Kidney glomerular epithelial cell (primary cell): Measurements from ENCODE around the gene CENATAC.
"Not testable (repeated sequence)": the region's sequence is repeated elsewhere in the genome, so short reads cannot be mapped to it uniquely, and the experiment has no call there.

Experiments
- DNase-seq: peaks from one replicate; lab custom pipeline; 2025; lab: John Stamatoyannopoulos, UW

Gene CENATAC

GRCh38 chr11:119026970-119027369, 29.0 kb downstream of the CENATAC start:
- no peak for DNase-seq

GRCh38 chr11:119027561-119028345, 29.8 kb downstream of the CENATAC start:
- no peak for DNase-seq

GRCh38 chr11:119028346-119029068, 30.6 kb downstream of the CENATAC start:
- DNase-seq: no peak

- no peak for DNase-seq
These were observed 31.1 kb downstream of the CENATAC start for GRCh38 chr11:119029069-119029339.

- DNase-seq: peak; percentile 93
These were observed 31.5 kb downstream of the CENATAC start for GRCh38 chr11:119029340-119030028.

- no peak for DNase-seq
These were observed 32.0 kb downstream of the CENATAC start for GRCh38 chr11:119030029-119030328.

GRCh38 chr11:119030329-119031047, 32.5 kb downstream of the CENATAC start, which contains the start of gene SLC37A4:
TSS of gene SLC37A4 (minus strand) at chr11:119030877.
- peak; percentile 94 for DNase-seq

GRCh38 chr11:119031912-119032280, 34.0 kb downstream of the CENATAC start:
- no peak for DNase-seq

- DNase-seq: not testable (repeated sequence)
These were observed 35.5 kb downstream of the CENATAC start for GRCh38 chr11:119033421-119033820.

- DNase-seq: no peak
These were observed 36.9 kb downstream of the CENATAC start for GRCh38 chr11:119034813-119035212.

- no peak for DNase-seq
These were observed 40.9 kb downstream of the CENATAC start for GRCh38 chr11:119038884-119039283.

GRCh38 chr11:119039471-119039870, 41.5 kb downstream of the CENATAC start:
- DNase-seq: not testable (repeated sequence)

GRCh38 chr11:119041821-119042514, 44.0 kb downstream of the CENATAC start:
- DNase-seq: no peak

- no peak for DNase-seq
These were observed 45.0 kb downstream of the CENATAC start for GRCh38 chr11:119042927-119043326.

GRCh38 chr11:119044708-119045107, 46.8 kb downstream of the CENATAC start:
- no peak for DNase-seq

GRCh38 chr11:119046489-119046888, 48.6 kb downstream of the CENATAC start:
- no peak for DNase-seq

- DNase-seq: no peak
These were observed 49.3 kb downstream of the CENATAC start for GRCh38 chr11:119047205-119047604.

GRCh38 chr11:119048644-119049043, 50.7 kb downstream of the CENATAC start:
- no peak for DNase-seq

- no peak for DNase-seq
These were observed 51.1 kb downstream of the CENATAC start for GRCh38 chr11:119049081-119049480.

GRCh38 chr11:119051440-119052162, 53.7 kb downstream of the CENATAC start:
- DNase-seq: no peak

GRCh38 chr11:119052163-119052814, 54.4 kb downstream of the CENATAC start:
- DNase-seq: no peak
